HepG2 (cell line): ENCODE measurements around the gene SLC8A2. TPM values are rescaled to one million over a fixed set of nuclear protein-coding genes. Genes with fewer than 3 reads are reported as not detected.

Experiments used
- ATAD3A ChIP-seq: sonication (generic); formaldehyde crosslinking; IDR thresholded peaks from 2 replicates; pipeline ENCODE4 v1.4.0; 2020; ENCODE audit warnings: missing genetic modification reagents
- ETV6 ChIP-seq: sonication (generic); formaldehyde crosslinking; conservative IDR thresholded peaks from 2 replicates; pipeline ENCODE4 v1.4.0; 2020; ENCODE audit warnings: missing genetic modification reagents
- GATAD2A ChIP-seq: IDR thresholded peaks from 2 replicates; pipeline ENCODE4 v1.6.1; 2016
- HIVEP1 ChIP-seq: sonication (generic); formaldehyde crosslinking; IDR thresholded peaks from 2 replicates; pipeline ENCODE4 v1.4.0; 2020; ENCODE audit warnings: mild to moderate bottlenecking, missing genetic modification reagents
- MEIS1 ChIP-seq: sonication (generic); formaldehyde crosslinking; IDR thresholded peaks from 2 replicates; pipeline ENCODE4 v1.9.0; 2021; ENCODE audit warnings: mild to moderate bottlenecking, missing genetic modification reagents, moderate library complexity, borderline replicate concordance
- MTA1 ChIP-seq: sonication (generic); formaldehyde crosslinking; IDR thresholded peaks from 2 replicates; pipeline ENCODE4 v1.4.0; 2020; ENCODE audit warnings: missing genetic modification reagents, mild to moderate bottlenecking, borderline replicate concordance
- NR2F1 ChIP-seq, 2 experiments: fragments of 450-650 bp in 1 of 2; formaldehyde crosslinking in 1 of 2; IDR thresholded peaks; 2 replicates each; pipeline versions ENCODE4 v1.5.0 to v1.6.1; 2016 to 2020; ENCODE audit warnings: mild to moderate bottlenecking in 1 of 2, missing compliant biosample characterization in 1 of 2, missing genetic modification reagents in 1 of 2, moderate library complexity in 1 of 2
- RBAK ChIP-seq: sonication (generic); formaldehyde crosslinking; IDR thresholded peaks from 2 replicates; pipeline ENCODE4 v1.5.1; 2020; ENCODE audit warnings: mild to moderate bottlenecking, missing genetic modification reagents
- RFX1 ChIP-seq: fragments of 450-650 bp; IDR thresholded peaks from 2 replicates; pipeline ENCODE4 v1.6.1; 2017
- SIN3B ChIP-seq: fragments of 150-350 bp; IDR thresholded peaks from 2 replicates; pipeline ENCODE4 v1.6.1; 2014; ENCODE audit warnings: low read length
- SMAD3 ChIP-seq: sonication (generic); formaldehyde crosslinking; IDR thresholded peaks from 2 replicates; pipeline ENCODE4 v1.4.0; 2020; ENCODE audit warnings: missing genetic modification reagents
- SP5 ChIP-seq: IDR thresholded peaks from 2 replicates; pipeline ENCODE4 v1.6.1; 2016; ENCODE audit warnings: low read depth, borderline replicate concordance
- TCF12 ChIP-seq, 2 experiments: fragments of 450-650 bp in 1 of 2; sonication (generic) in 1 of 2; formaldehyde crosslinking in 1 of 2; IDR thresholded peaks; 2 replicates each; pipeline versions ENCODE4 v1.6.1 to v1.8.0; 2017 to 2022; ENCODE audit warnings: antibody characterized with exemption in 1 of 2, mild to moderate bottlenecking in 1 of 2, missing genetic modification reagents in 1 of 2, moderate library complexity in 1 of 2
- ZBTB38 ChIP-seq: sonication (generic); formaldehyde crosslinking; IDR thresholded peaks from 2 replicates; pipeline ENCODE4 v1.5.1; 2020; ENCODE audit warnings: mild to moderate bottlenecking, missing genetic modification reagents
- ZNF251 ChIP-seq: sonication (generic); formaldehyde crosslinking; IDR thresholded peaks from 2 replicates; pipeline ENCODE4 v1.9.0; 2021; ENCODE audit warnings: mild to moderate bottlenecking, missing genetic modification reagents
- ZNF343 ChIP-seq: sonication (generic); formaldehyde crosslinking; IDR thresholded peaks from 2 replicates; pipeline ENCODE4 v1.4.0; 2020; ENCODE audit warnings: mild to moderate bottlenecking, missing genetic modification reagents
- ZNF550 ChIP-seq: sonication (generic); formaldehyde crosslinking; IDR thresholded peaks from 2 replicates; pipeline ENCODE4 v1.4.0; 2020; ENCODE audit warnings: mild to moderate bottlenecking, missing genetic modification reagents, borderline replicate concordance
- ZNF589 ChIP-seq: sonication (generic); formaldehyde crosslinking; conservative IDR thresholded peaks from 2 replicates; pipeline ENCODE4 v1.8.0; 2022; ENCODE audit warnings: mild to moderate bottlenecking, moderate library complexity, missing genetic modification reagents
- ZNF792 ChIP-seq: IDR thresholded peaks from 2 replicates; pipeline ENCODE4 v1.6.1; 2016
- polyA plus RNA-seq, 8 experiments: library from polyadenylated mRNA; depleted of rRNA in 3 of 8; stranded (reverse) in 7 of 8; unstranded in 1 of 8; fragments of >200 nt; fragmentation: Illumina TruSeq in 4 of 8; extraction: Trizol in 4 of 8; gene quantifications; 2 replicates each; pipeline versions ENCODE4 v1.2.1 to v1.2.3, GENCODE V29; 2011 to 2016; ENCODE audit warnings: low read depth in 4 of 8, missing spikeins in 1 of 8, mixed read lengths in 1 of 8; ENCODE audit not compliant: insufficient read depth in 1 of 8
- total RNA-seq, 5 experiments: library from RNA; depleted of rRNA; stranded (reverse); fragments of >200 nt; fragmentation: Illumina TruSeq; extraction: Trizol; gene quantifications; 2 replicates each; pipeline ENCODE4 v1.2.3, GENCODE V29; 2016; ENCODE audit warnings: low read depth in 1 of 5
- TF ChIP-seq, protein P1 (sequence below): sonication (generic); formaldehyde crosslinking; conservative IDR thresholded peaks from 2 replicates; pipeline ENCODE4 v1.4.0; 2020; ENCODE audit warnings: missing genetic modification reagents
- TF ChIP-seq, protein P2 (sequence below): sonication (generic); formaldehyde crosslinking; IDR thresholded peaks from 2 replicates; pipeline ENCODE4 v1.8.1; 2022; ENCODE audit warnings: low read depth, mild to moderate bottlenecking, missing genetic modification reagents
- TF ChIP-seq, protein P3 (sequence below): sonication (generic); formaldehyde crosslinking; IDR thresholded peaks from 2 replicates; pipeline ENCODE4 v1.4.0; 2020; ENCODE audit warnings: missing genetic modification reagents, borderline replicate concordance
- TF ChIP-seq, protein P4 (sequence below): sonication (generic); formaldehyde crosslinking; IDR thresholded peaks from 2 replicates; pipeline ENCODE4 v1.9.0; 2022; ENCODE audit warnings: low read depth, missing genetic modification reagents

SLC8A2 gene
- total and polyA plus RNA-seq, 2 of the 13 experiments (the other 11 are each of a cell fraction or from before 2014, with no cell fraction given): 0.02 TPM; not detected in 1

DNA sequence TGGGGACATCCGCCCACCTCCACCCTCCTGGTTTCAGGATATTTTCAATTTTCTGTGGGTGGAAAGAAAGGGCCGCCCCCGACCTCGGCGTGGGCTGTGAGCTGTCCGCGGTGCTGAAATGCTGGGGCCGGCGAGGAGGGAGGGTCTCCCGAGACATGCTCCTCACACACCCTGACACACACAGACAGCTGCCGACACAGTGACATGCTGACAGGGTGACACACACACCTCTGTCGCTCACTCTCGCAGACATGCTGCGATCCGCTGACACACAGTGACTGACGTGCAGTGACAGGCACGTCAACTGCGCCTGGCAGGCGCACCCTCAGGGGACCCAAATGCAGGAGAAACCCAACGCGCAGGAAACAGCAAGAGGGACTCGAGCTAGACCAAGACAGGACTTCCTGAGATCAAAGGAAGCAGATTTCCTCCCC, 27.3 kb downstream of the SLC8A2 start (continued):
- TF ChIP-seq, protein P1, sequence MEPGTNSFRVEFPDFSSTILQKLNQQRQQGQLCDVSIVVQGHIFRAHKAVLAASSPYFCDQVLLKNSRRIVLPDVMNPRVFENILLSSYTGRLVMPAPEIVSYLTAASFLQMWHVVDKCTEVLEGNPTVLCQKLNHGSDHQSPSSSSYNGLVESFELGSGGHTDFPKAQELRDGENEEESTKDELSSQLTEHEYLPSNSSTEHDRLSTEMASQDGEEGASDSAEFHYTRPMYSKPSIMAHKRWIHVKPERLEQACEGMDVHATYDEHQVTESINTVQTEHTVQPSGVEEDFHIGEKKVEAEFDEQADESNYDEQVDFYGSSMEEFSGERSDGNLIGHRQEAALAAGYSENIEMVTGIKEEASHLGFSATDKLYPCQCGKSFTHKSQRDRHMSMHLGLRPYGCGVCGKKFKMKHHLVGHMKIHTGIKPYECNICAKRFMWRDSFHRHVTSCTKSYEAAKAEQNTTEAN (CRISPR knock-in tag): no peak
- TF ChIP-seq GATAD2A (CRISPR knock-in tag) (no peak), RFX1 (no peak), ATAD3A (CRISPR knock-in tag) (no peak), MEIS1 (CRISPR knock-in tag) (no peak), SMAD3 (CRISPR knock-in tag) (0 out of 2 replicates have a peak, but pooled peaks have one; percentile 43), ZNF343 (CRISPR knock-in tag) (no peak), ZNF251 (CRISPR knock-in tag) (no peak), ZBTB38 (CRISPR knock-in tag) (no peak), MTA1 (CRISPR knock-in tag) (no peak), ZNF792 (0 out of 2 replicates have a peak, but pooled peaks have one; percentile 46), SP5 (CRISPR knock-in tag) (no peak), RBAK (CRISPR knock-in tag) (0 out of 2 replicates have a peak, but pooled peaks have one; percentile 50), ETV6 (CRISPR knock-in tag) (no peak), NR2F1 (CRISPR knock-in tag; IDR thresholded peaks at IDR 0.05) (no peak), HIVEP1 (CRISPR knock-in tag) (no peak), TCF12 (IDR thresholded peaks at IDR 0.05) (no peak), TCF12 (CRISPR knock-in tag; IDR thresholded peaks at IDR 0.05) (no peak), SIN3B (no peak), ZNF550 (CRISPR knock-in tag) (no peak), ZNF589 (CRISPR knock-in tag) (no peak)
- TF ChIP-seq, protein P2, sequence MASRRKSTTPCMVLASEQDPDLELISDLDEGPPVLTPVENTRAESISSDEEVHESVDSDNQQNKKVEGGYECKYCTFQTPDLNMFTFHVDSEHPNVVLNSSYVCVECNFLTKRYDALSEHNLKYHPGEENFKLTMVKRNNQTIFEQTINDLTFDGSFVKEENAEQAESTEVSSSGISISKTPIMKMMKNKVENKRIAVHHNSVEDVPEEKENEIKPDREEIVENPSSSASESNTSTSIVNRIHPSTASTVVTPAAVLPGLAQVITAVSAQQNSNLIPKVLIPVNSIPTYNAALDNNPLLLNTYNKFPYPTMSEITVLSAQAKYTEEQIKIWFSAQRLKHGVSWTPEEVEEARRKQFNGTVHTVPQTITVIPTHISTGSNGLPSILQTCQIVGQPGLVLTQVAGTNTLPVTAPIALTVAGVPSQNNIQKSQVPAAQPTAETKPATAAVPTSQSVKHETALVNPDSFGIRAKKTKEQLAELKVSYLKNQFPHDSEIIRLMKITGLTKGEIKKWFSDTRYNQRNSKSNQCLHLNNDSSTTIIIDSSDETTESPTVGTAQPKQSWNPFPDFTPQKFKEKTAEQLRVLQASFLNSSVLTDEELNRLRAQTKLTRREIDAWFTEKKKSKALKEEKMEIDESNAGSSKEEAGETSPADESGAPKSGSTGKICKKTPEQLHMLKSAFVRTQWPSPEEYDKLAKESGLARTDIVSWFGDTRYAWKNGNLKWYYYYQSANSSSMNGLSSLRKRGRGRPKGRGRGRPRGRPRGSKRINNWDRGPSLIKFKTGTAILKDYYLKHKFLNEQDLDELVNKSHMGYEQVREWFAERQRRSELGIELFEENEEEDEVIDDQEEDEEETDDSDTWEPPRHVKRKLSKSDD (CRISPR knock-in tag): no peak
- TF ChIP-seq, protein P3, sequence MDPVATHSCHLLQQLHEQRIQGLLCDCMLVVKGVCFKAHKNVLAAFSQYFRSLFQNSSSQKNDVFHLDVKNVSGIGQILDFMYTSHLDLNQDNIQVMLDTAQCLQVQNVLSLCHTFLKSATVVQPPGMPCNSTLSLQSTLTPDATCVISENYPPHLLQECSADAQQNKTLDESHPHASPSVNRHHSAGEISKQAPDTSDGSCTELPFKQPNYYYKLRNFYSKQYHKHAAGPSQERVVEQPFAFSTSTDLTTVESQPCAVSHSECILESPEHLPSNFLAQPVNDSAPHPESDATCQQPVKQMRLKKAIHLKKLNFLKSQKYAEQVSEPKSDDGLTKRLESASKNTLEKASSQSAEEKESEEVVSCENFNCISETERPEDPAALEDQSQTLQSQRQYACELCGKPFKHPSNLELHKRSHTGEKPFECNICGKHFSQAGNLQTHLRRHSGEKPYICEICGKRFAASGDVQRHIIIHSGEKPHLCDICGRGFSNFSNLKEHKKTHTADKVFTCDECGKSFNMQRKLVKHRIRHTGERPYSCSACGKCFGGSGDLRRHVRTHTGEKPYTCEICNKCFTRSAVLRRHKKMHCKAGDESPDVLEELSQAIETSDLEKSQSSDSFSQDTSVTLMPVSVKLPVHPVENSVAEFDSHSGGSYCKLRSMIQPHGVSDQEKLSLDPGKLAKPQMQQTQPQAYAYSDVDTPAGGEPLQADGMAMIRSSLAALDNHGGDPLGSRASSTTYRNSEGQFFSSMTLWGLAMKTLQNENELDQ (CRISPR knock-in tag): no peak
- TF ChIP-seq, protein P4, sequence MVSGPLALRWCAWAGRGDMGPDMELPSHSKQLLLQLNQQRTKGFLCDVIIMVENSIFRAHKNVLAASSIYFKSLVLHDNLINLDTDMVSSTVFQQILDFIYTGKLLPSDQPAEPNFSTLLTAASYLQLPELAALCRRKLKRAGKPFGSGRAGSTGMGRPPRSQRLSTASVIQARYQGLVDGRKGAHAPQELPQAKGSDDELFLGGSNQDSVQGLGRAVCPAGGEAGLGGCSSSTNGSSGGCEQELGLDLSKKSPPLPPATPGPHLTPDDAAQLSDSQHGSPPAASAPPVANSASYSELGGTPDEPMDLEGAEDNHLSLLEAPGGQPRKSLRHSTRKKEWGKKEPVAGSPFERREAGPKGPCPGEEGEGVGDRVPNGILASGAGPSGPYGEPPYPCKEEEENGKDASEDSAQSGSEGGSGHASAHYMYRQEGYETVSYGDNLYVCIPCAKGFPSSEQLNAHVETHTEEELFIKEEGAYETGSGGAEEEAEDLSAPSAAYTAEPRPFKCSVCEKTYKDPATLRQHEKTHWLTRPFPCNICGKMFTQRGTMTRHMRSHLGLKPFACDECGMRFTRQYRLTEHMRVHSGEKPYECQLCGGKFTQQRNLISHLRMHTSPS (CRISPR knock-in tag): no peak
